ENCODE measurements around the gene SSRP1. TPM values are rescaled to one million over a fixed set of nuclear protein-coding genes. Genes with fewer than 3 reads are reported as not detected.

Gene SSRP1
- total RNA-seq, 1 donor from 2014 or later = 186 TPM

GRCh38 chr11:57303990-57304579, 31.6 kb downstream of the SSRP1 start:
- peak overlapping the region; percentile 16 for H3K4me3 Mint-ChIP-seq
- peaks cover 11% of the 10 kb centered on the region for H3K4me1 Mint-ChIP-seq
- TF ChIP-seq CTCF (IDR thresholded peaks at IDR 0.05) (no peak), EZH2phosphoT487 (IDR thresholded peaks at IDR 0.05) (no peak), EZH2 (IDR thresholded peaks at IDR 0.05) (no peak)
- H3K36me3 ChIP-seq = peaks cover 7% of the 10 kb centered on the region
- H3F3A ChIP-seq (ENCODE audit: low read depth) = no peaks in the 10 kb centered on the region
- H3K79me2 ChIP-seq (ENCODE audit: low read depth) = peaks cover 19% of the 10 kb centered on the region
- H3K4me2 ChIP-seq = no peak overlapping the region
- no peak for DNase-seq (ENCODE audit: low spot score)
- no peak overlapping the region for H3K4me3 ChIP-seq
- peaks cover 8% of the 10 kb centered on the region for H3K9me3 Mint-ChIP-seq
- peaks cover 25% of the 10 kb centered on the region for H4K20me1 ChIP-seq (ENCODE audit: low read depth)
- no peak overlapping the region for H3K27ac ChIP-seq
- H3K27ac Mint-ChIP-seq = no peak overlapping the region
- H3K9ac ChIP-seq = no peak overlapping the region
- H3K4me1 ChIP-seq = no peaks in the 10 kb centered on the region
- peaks cover 54% of the 10 kb centered on the region for H3K36me3 Mint-ChIP-seq
- H2AFZ ChIP-seq (replicated peaks) = no peak overlapping the region
- peaks cover 6% of the 10 kb centered on the region for H3K27me3 Mint-ChIP-seq (ENCODE audit: insufficient read depth, low read depth)
- H3K27me3 ChIP-seq = no peaks in the 10 kb centered on the region
- no peaks in the 10 kb centered on the region for H3K9me3 ChIP-seq (ENCODE audit: low read depth)

GRCh38 chr11:57303280-57303989, 32.3 kb downstream of the SSRP1 start:
- Histone ChIP-seq H3K27ac (no peak overlapping the region), H3K9ac (no peak overlapping the region), H3F3A (ENCODE audit: low read depth) (no peaks in the 10 kb centered on the region), H3K4me2 (no peak overlapping the region), H3K4me3 (no peak overlapping the region), H2AFZ (replicated peaks) (no peak overlapping the region), H3K79me2 (ENCODE audit: low read depth) (peaks cover 18% of the 10 kb centered on the region), H3K4me1 (no peaks in the 10 kb centered on the region), H4K20me1 (ENCODE audit: low read depth) (peaks cover 25% of the 10 kb centered on the region), H3K27me3 (no peaks in the 10 kb centered on the region), H3K36me3 (peaks cover 7% of the 10 kb centered on the region), H3K9me3 (ENCODE audit: low read depth) (no peaks in the 10 kb centered on the region)
- Mint-ChIP-seq H3K4me1 (peaks cover 11% of the 10 kb centered on the region), H3K27ac (peak overlapping the region; percentile 42), H3K4me3 (peak overlapping the region; percentile 70), H3K9me3 (peaks cover 10% of the 10 kb centered on the region), H3K36me3 (peaks cover 55% of the 10 kb centered on the region), H3K27me3 (ENCODE audit: insufficient read depth, low read depth) (peaks cover 6% of the 10 kb centered on the region)
- TF ChIP-seq EZH2 (IDR thresholded peaks at IDR 0.05) (no peak), CTCF (IDR thresholded peaks at IDR 0.05) (no peak), EZH2phosphoT487 (IDR thresholded peaks at IDR 0.05) (no peak)
- no peak for DNase-seq (ENCODE audit: low spot score)

GRCh38 chr11:57302489-57302888, 33.2 kb downstream of the SSRP1 start:
- no peak overlapping the region for H3K4me2 ChIP-seq
- H3K36me3 ChIP-seq = peaks cover 7% of the 10 kb centered on the region
- no peak for DNase-seq (ENCODE audit: low spot score)
- H3K36me3 Mint-ChIP-seq = peaks cover 60% of the 10 kb centered on the region
- H3K4me3 ChIP-seq = no peak overlapping the region
- TF ChIP-seq EZH2phosphoT487 (IDR thresholded peaks at IDR 0.05) (no peak), CTCF (IDR thresholded peaks at IDR 0.05) (no peak), EZH2 (IDR thresholded peaks at IDR 0.05) (no peak)
- no peak overlapping the region for H3K9ac ChIP-seq
- no peak overlapping the region for H2AFZ ChIP-seq (replicated peaks)
- H3K4me1 ChIP-seq = no peaks in the 10 kb centered on the region
- H3K4me1 Mint-ChIP-seq = peaks cover 7% of the 10 kb centered on the region
- H3K79me2 ChIP-seq (ENCODE audit: low read depth) = peaks cover 15% of the 10 kb centered on the region
- H3K4me3 Mint-ChIP-seq = no peak overlapping the region
- no peak overlapping the region for H3K27ac ChIP-seq
- peaks cover 9% of the 10 kb centered on the region for H3K27me3 Mint-ChIP-seq (ENCODE audit: insufficient read depth, low read depth)
- H3K27me3 ChIP-seq = no peaks in the 10 kb centered on the region
- H3K9me3 ChIP-seq (ENCODE audit: low read depth) = no peaks in the 10 kb centered on the region
- peaks cover 14% of the 10 kb centered on the region for H3K9me3 Mint-ChIP-seq
- no peaks in the 10 kb centered on the region for H3F3A ChIP-seq (ENCODE audit: low read depth)
- H3K27ac Mint-ChIP-seq = no peak overlapping the region
- H4K20me1 ChIP-seq (ENCODE audit: low read depth) = peaks cover 20% of the 10 kb centered on the region
